HG03432 (cell line): ENCODE measurements around the gene ACACA.

ENCODE experiments used
- ATAC-seq: cut with Tn5 transposase; IDR thresholded peaks from one replicate; pipeline ENCODE4 v1.9.1; 2021; ENCODE audit warnings: mild to moderate bottlenecking, moderate library complexity; ENCODE audit not compliant: unreplicated experiment

ACACA gene

GRCh38 chr17:37048811-37049210 lies 357.8 kb downstream of the ACACA start:
- ATAC-seq: no peak

GRCh38 chr17:37047631-37048104 lies 359.0 kb downstream of the ACACA start:
- ATAC-seq: no peak

DNA sequence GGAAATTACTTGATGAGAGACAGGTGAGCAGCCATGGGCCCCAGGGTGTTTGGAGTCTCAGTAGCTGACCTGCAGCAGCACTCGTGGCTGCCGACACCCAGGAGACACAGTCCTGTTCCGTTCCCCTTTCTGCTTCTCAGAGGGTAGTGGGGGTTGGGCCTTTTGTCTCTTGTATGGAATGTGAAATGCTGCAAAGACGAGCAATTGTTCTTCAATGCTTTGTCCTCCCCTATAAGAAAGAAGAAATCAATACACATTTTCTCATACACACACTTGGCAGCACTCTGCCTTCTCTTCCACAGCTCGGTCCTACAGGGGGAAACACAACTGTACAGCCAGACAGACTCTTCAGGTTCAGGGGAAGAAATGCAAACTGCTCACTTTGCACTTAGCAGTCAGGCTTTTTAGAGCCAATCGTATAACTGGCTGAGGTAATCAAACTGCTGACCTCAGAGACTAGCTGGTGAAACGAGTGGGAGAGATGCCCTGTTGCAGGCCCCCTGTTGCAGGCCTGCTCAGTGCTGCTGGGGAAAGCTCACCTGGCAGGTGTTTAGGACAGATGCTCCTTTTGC lies 361.2 kb downstream of the ACACA start:
- ATAC-seq: no peak

DNA sequence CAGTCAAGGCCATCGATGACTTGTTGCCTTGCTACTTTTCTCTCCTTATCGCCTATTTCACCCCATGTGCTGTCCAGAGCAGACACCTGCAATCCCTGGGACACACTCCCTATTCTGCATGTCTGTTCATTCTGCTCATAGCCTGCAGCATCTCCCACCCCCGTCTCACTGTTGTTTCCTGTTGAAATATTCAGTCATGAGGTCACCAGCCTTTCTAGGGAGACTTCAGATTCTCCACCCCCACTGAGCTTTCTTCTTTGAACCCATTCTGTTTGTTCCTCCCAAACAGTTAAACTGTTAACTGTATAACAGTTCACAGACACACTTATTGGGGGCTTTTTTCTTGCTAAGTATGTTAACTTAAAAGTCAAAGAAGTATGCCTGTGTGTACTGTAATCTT lies 363.4 kb downstream of the ACACA start:
- ATAC-seq: no peak

- no peak for ATAC-seq
Observed at GRCh38 chr17:37041932-37042331, 364.7 kb downstream of the ACACA start.

DNA sequence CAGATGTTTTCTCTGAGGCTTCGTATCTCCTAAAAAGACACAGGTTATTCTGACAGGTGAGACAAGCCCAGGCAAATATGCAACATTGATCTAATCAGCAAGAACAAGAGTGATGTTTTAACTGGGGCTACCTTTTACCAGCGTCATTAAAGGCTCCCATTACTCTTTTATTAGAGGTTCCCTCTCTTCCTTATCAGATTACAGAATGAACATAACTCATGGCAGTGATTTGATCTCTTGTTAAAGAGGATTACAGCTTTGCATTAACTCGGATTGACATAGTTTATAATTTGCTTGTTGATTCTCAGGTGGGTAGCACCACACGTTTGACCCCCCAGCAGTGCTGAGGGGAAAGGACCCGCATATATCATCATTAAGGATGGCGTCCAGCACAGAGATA lies 367.4 kb downstream of the ACACA start:
- no peak for ATAC-seq

DNA sequence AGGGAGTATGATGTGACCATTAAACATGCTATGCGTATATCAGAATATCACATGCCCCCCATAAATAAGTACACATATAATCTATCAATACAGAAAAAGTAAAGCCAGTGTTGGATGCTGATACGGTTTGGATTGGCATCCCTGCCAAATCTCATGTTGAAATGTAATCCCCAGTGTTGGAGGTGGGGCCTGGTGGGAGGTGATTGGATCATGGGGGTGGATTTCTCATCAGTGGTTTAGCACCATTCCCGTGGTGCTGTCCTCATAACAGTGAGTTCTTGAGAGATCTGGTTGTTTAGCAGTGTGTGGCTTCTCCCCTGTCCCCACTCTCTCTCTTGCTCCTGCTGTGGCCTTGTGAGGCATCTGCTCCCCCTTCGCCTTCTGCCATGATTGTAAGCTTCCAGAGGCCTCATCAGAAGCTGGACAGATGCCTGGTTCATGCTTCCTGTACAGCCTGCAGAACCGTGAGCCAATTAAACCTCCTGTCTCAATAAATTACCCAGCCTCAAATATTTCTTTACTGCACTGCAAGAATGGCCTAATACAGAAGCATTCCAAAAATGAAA lies 369.0 kb downstream of the ACACA start:
- no peak for ATAC-seq
